B cell (primary cell): Measurements from ENCODE around the gene ERN1. TPM values are rescaled to one million over a fixed set of nuclear protein-coding genes. Genes with fewer than 3 reads are reported as not detected.

Source experiments
- ATAC-seq: fragments of 200-7000 bp; cut with Tn5 transposase; one replicate; pipeline ENCODE4 v1.10.0; 2021; ENCODE audit warnings: low read depth, mild to moderate bottlenecking, moderate number of reproducible peaks, moderate library complexity
- CTCF ChIA-PET: fragments of 350-600 bp; sonication (Branson Sonifier 250); formaldehyde crosslinking; loops from one replicate; lab custom pipeline; 2021; ENCODE audit warnings: antibody characterized with exemption, inconsistent platforms; lab: Charles Lee
- POLR2A ChIA-PET: fragments of 350-600 bp; sonication (Branson Sonifier 250); formaldehyde crosslinking; loops from one replicate; lab custom pipeline; 2021; ENCODE audit warnings: antibody characterized with exemption; lab: Charles Lee
- DNase-seq: peaks from one replicate; pipeline ENCODE4 v3.0.0; 2013
- H2AFZ ChIP-seq: 2 replicates; pipeline ENCODE4 v1.6.1; 2012; ENCODE audit warnings: mild to moderate bottlenecking, low read depth, low read length; ENCODE audit not compliant: insufficient read depth, poor library complexity, severe bottlenecking
- H3K27ac ChIP-seq, 2 donors: 1 replicate in 1 of 2; 2 replicates in 1 of 2; pipeline ENCODE4 v1.5.1; 2012 to 2013; ENCODE audit warnings: low read length in 2 of 2, mild to moderate bottlenecking in 2 of 2, moderate library complexity in 1 of 2
- H3K27me3 ChIP-seq, 4 experiments: fragments of 200-600 bp in 1 of 4; sonication (generic) in 1 of 4; replicated peaks in 1 of 4; 1 replicate in 2 of 4; 2 replicates in 2 of 4; pipeline versions ENCODE4 v1.6.1 to v1.7.0; 2013 to 2016; ENCODE audit warnings: low read length in 3 of 4, mild to moderate bottlenecking in 2 of 4, mixed read lengths in 1 of 4, moderate library complexity in 1 of 4; ENCODE audit not compliant: insufficient read depth in 4 of 4, control insufficient read depth in 3 of 4; ENCODE audit errors: control extremely low read depth in 1 of 4
- H3K36me3 ChIP-seq, 2 experiments: replicated peaks in 1 of 2; 1 replicate in 1 of 2; 2 replicates in 1 of 2; pipeline versions ENCODE4 v1.6.1 to v1.7.1; 2013; ENCODE audit warnings: low read length in 1 of 2; ENCODE audit not compliant: insufficient read depth in 2 of 2, control insufficient read depth in 1 of 2; ENCODE audit errors: control extremely low read depth in 1 of 2, extremely low read depth in 1 of 2
- H3K4me1 ChIP-seq, 2 donors: fragments of 200-600 bp in 1 of 2; sonication (generic) in 1 of 2; 1 replicate in 1 of 2; 2 replicates in 1 of 2; pipeline versions ENCODE4 v1.5.1 to v1.6.1; 2013 to 2017; ENCODE audit warnings: low read length in 2 of 2; ENCODE audit not compliant: control insufficient read depth in 2 of 2, insufficient read depth in 2 of 2
- H3K4me2 ChIP-seq: replicated peaks from 2 replicates; pipeline ENCODE3; 2012; ENCODE audit warnings: mild to moderate bottlenecking, low read depth, low read length; ENCODE audit not compliant: poor library complexity, severe bottlenecking
- H3K4me3 ChIP-seq, 5 experiments: fragments of 200-600 bp in 1 of 5; sonication (generic) in 1 of 5; 1 replicate in 3 of 5; 2 replicates in 2 of 5; pipeline versions ENCODE4 v1.5.1 to v1.7.0; 2011 to 2016; ENCODE audit warnings: low read length in 4 of 5, mild to moderate bottlenecking in 4 of 5, low read depth in 2 of 5, control low read depth in 1 of 5, moderate library complexity in 1 of 5; ENCODE audit not compliant: insufficient read depth in 1 of 5; ENCODE audit errors: control extremely low read depth in 1 of 5, extremely low read depth in 1 of 5
- H3K79me2 ChIP-seq: fragments of 200-600 bp; sonication (generic); one replicate; pipeline ENCODE4 v1.6.0; 2016; ENCODE audit warnings: low read length; ENCODE audit not compliant: control insufficient read depth, insufficient read depth
- H3K9ac ChIP-seq: fragments of 200-600 bp; sonication (generic); 2 replicates; pipeline ENCODE4 v1.6.1; 2017; ENCODE audit warnings: mild to moderate bottlenecking, low read length, moderate library complexity
- H3K9me3 ChIP-seq, 3 donors: one replicate each; pipeline versions ENCODE4 v1.6.1 to v1.7.1; 2013; ENCODE audit warnings: low read length in 2 of 3; ENCODE audit not compliant: control insufficient read depth in 2 of 3, insufficient read depth in 1 of 3; ENCODE audit errors: control extremely low read depth in 1 of 3
- H4K20me1 ChIP-seq: 2 replicates; pipeline ENCODE4 v1.6.0; 2012; ENCODE audit warnings: mild to moderate bottlenecking, low read length; ENCODE audit not compliant: insufficient read depth, control insufficient read depth, poor library complexity, severe bottlenecking
- H3K27ac Mint-ChIP-seq: one replicate; pipeline ENCODE4 v1.8.0; 2021; ENCODE audit warnings: mixed read lengths
- H3K27me3 Mint-ChIP-seq: one replicate; pipeline ENCODE4 v1.8.0; 2021; ENCODE audit warnings: mixed read lengths
- H3K4me1 Mint-ChIP-seq: one replicate; pipeline ENCODE4 v1.8.0; 2021; ENCODE audit warnings: mixed read lengths
- H3K4me3 Mint-ChIP-seq: one replicate; pipeline ENCODE4 v1.8.0; 2021; ENCODE audit warnings: mixed read lengths
- H3K9me3 Mint-ChIP-seq: one replicate; pipeline ENCODE4 v1.8.0; 2022; ENCODE audit warnings: mixed read lengths; ENCODE audit not compliant: insufficient read depth
- EZH2 ChIP-seq: IDR thresholded peaks from 2 replicates; pipeline ENCODE4 v1.6.1; 2012; ENCODE audit warnings: borderline replicate concordance, low read depth, mild to moderate bottlenecking, moderate library complexity, low read length; ENCODE audit not compliant: insufficient read depth, poor library complexity, severe bottlenecking
- WGBS: methylation state at CpG from one replicate; pipeline ENCODE4 v1.1.5; 2013; ENCODE audit warnings: missing lambda C conversion rate; ENCODE audit not compliant: insufficient coverage; 5-methylcytosine and 5-hydroxymethylcytosine counted together
- intact Hi-C: fragments of 100-400 bp; cut with micrococcal nuclease; formaldehyde crosslinking; loops from one replicate; pipeline ENCODE4 v1.10.0; 2022
- polyA plus RNA-seq: library from polyadenylated mRNA; depleted of rRNA; stranded (reverse); fragments of >200 nt; gene quantifications from 2 replicates; pipeline ENCODE4 v1.2.3, GENCODE V29; 2012
- total RNA-seq, 2 donors: library from RNA; stranded (reverse); fragments of 120-200 nt in 1 of 2; gene quantifications; 1 replicate in 1 of 2; 2 replicates in 1 of 2; pipeline versions ENCODE4 v1.2.3 to v1.2.4, GENCODE V29; 2013 to 2022
- TF ChIP-seq, protein P1 (sequence below): fragments of 200-600 bp; IDR thresholded peaks from one replicate; pipeline ENCODE4 v1.8.0; 2022; ENCODE audit warnings: antibody characterized with exemption, mild to moderate bottlenecking

The ERN1 gene
- total and polyA plus RNA-seq, 2 donors (not counting 1 experiment from before 2014, with no cell fraction given), result 7.0 to 19.4 TPM

DNA sequence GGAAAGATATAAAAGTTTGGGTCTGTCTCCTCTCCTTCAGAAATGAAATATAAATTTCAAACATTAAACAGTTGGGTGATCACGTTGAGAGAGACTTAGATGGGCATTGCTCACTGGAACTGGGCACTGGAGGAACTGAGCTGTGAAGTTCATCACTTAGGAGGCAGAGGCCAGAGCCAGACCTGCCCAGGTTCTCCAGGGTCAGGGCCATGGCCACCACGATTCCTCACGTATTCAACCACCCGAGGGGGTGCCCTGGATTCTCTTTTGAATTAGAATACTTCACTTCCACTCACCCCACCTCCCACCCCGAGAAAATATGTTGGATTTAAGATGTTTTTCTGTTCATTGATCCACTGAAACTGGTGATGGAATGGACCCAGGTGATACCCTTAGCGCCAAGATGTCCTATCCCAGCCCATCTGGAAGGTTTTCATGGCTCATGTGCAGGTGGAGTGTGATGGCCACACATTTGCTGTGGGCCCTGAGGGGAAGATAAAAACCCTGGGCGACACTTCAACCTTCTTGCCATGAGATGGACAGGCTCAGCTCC, 125.7 kb downstream of the ERN1 start:
- intact Hi-C loops, result no loop called here
- Histone ChIP-seq H3K4me3 (no peak overlapping the region), H3K27ac (no peak overlapping the region), H4K20me1 (peaks cover 84% of the 10 kb centered on the region), H2AFZ (no peak overlapping the region), H3K36me3 (peaks cover 0 to 67% of the 10 kb centered on the region in 2 experiments), H3K9ac (no peak overlapping the region), H3K27me3 (peaks cover 0 to 1% (median 0%) of the 10 kb centered on the region in 4 experiments), H3K9me3 (no peaks in the 10 kb centered on the region), H3K4me1 (peaks cover 18 to 36% of the 10 kb centered on the region in 2 donors), H3K79me2 (peaks cover 44% of the 10 kb centered on the region), H3K4me2 (no peak overlapping the region)
- Mint-ChIP-seq H3K27me3 (peaks cover 3% of the 10 kb centered on the region), H3K9me3 (no peaks in the 10 kb centered on the region), H3K4me1 (peaks cover 25% of the 10 kb centered on the region), H3K27ac (no peak overlapping the region), H3K4me3 (no peak overlapping the region)
- ChIA-PET POLR2A (no interaction called here), CTCF (interaction anchor here (0.7 to 0.9 kb wide), 2 partner anchors 14 kb away, joined by 3 to 4 read pairs; no protein-coding TSS in a partner anchor)
- ATAC-seq (no peak), DNase-seq (no peak)
- no peak for TF ChIP-seq EZH2
- TF ChIP-seq, protein P1, sequence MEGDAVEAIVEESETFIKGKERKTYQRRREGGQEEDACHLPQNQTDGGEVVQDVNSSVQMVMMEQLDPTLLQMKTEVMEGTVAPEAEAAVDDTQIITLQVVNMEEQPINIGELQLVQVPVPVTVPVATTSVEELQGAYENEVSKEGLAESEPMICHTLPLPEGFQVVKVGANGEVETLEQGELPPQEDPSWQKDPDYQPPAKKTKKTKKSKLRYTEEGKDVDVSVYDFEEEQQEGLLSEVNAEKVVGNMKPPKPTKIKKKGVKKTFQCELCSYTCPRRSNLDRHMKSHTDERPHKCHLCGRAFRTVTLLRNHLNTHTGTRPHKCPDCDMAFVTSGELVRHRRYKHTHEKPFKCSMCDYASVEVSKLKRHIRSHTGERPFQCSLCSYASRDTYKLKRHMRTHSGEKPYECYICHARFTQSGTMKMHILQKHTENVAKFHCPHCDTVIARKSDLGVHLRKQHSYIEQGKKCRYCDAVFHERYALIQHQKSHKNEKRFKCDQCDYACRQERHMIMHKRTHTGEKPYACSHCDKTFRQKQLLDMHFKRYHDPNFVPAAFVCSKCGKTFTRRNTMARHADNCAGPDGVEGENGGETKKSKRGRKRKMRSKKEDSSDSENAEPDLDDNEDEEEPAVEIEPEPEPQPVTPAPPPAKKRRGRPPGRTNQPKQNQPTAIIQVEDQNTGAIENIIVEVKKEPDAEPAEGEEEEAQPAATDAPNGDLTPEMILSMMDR, result no peak
- 100% methylated on average over 3 of the region's 7 CpGs for WGBS

DNA sequence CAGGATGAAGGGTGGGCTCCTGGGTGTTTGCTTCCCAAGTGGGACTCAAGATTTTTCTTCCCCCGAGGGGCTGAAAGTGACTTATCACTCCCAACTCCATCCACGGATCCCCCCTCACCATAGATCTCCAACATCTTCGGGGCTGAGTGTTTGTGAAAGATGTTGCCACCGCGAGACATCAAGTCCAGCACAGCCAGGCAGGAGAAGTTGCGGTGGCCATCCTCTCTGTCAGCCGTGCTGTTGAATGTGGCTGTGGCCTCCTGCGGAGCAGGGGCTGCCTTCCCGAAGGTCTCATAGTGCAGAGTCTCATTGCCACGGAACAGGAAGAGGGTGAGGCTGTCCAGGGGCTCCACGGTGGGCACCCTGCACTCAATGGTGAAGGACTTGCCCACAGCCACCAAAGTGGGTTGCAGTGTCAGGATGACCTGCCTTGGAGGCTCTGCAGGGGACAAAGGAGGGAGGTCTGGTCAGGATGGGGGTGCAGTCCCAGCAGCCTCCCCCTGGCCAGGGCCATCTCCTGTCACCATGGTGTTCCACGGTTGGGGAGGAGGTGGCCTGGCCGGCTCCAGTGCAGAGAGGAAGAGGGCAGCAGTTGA, 126.3 kb downstream of the ERN1 start:
- POLR2A ChIA-PET, result no interaction called here
- Histone ChIP-seq H3K27me3 (peaks cover 0 to 7% (median 0%) of the 10 kb centered on the region in 4 experiments), H2AFZ (no peak overlapping the region), H4K20me1 (peaks cover 77% of the 10 kb centered on the region), H3K9me3 (no peaks in the 10 kb centered on the region), H3K4me2 (no peak overlapping the region), H3K36me3 (peaks cover 0 to 60% of the 10 kb centered on the region in 2 experiments), H3K27ac (no peak overlapping the region), H3K4me1 (peaks cover 17 to 36% of the 10 kb centered on the region in 2 donors), H3K79me2 (peaks cover 38% of the 10 kb centered on the region), H3K9ac (no peak overlapping the region), H3K4me3 (no peak overlapping the region)
- ATAC-seq (no peak), DNase-seq (no peak)
- Mint-ChIP-seq H3K4me1 (peaks cover 26% of the 10 kb centered on the region), H3K4me3 (no peak overlapping the region), H3K27me3 (peaks cover 3% of the 10 kb centered on the region), H3K27ac (no peak overlapping the region), H3K9me3 (no peaks in the 10 kb centered on the region)
- CTCF ChIA-PET, result interaction anchor here (0.7 to 0.9 kb wide), 2 partner anchors 14 to 91 kb away, joined by 3 read pairs; no protein-coding TSS in a partner anchor
- intact Hi-C loops, result no loop called here
- TF ChIP-seq, protein P1, result no peak
- no peak for TF ChIP-seq EZH2
- 91% methylated on average over 12 of the region's 13 CpGs for WGBS
